ENCODE results near the gene SLC66A3. TPM values are rescaled to one million over a fixed set of nuclear protein-coding genes. Genes with fewer than 3 reads are reported as not detected.

SLC66A3 gene
- total and polyA plus RNA-seq, 2 donors, result 11.4 to 20.6 TPM

GRCh38 chr2:11166476-11166875 is 11.2 kb downstream of the SLC66A3 start:
- Histone ChIP-seq H3K9me3 (ENCODE audit: control insufficient read depth in 2 of 2, insufficient read depth in 1 of 2, low read length in 1 of 2) (no peaks in the 10 kb centered on the region), H3K27me3 (ENCODE audit: control insufficient read depth in 2 of 2, insufficient read depth in 1 of 2, low read length in 1 of 2) (no peaks in the 10 kb centered on the region), H3K36me3 (ENCODE audit: control insufficient read depth in 2 of 2, insufficient read depth in 2 of 2, low read length in 1 of 2) (no peaks in the 10 kb centered on the region), H3K4me3 (ENCODE audit: low read length in 2 of 2) (no peak overlapping the region), H3K4me1 (ENCODE audit: control insufficient read depth in 2 of 2, insufficient read depth in 2 of 2, low read length in 2 of 2) (no peaks in the 10 kb centered on the region), H3K27ac (ENCODE audit: low read depth in 1 of 2, low read length in 1 of 2) (no peak overlapping the region)
- DNase-seq (ENCODE audit: low read depth in 6 of 9, low spot score in 9 of 9), result no peak
- 93% methylated on average over 10 of the region's 10 CpGs for WGBS

GRCh38 chr2:11168488-11168887 is 13.2 kb downstream of the SLC66A3 start:
- Histone ChIP-seq H3K4me1 (ENCODE audit: control insufficient read depth in 2 of 2, insufficient read depth in 2 of 2, low read length in 2 of 2) (no peaks in the 10 kb centered on the region), H3K9me3 (ENCODE audit: control insufficient read depth in 2 of 2, insufficient read depth in 1 of 2, low read length in 1 of 2) (no peaks in the 10 kb centered on the region), H3K27me3 (ENCODE audit: control insufficient read depth in 2 of 2, insufficient read depth in 1 of 2, low read length in 1 of 2) (no peaks in the 10 kb centered on the region), H3K4me3 (ENCODE audit: low read length in 2 of 2) (no peak overlapping the region), H3K27ac (ENCODE audit: low read depth in 1 of 2, low read length in 1 of 2) (no peak overlapping the region), H3K36me3 (ENCODE audit: control insufficient read depth in 2 of 2, insufficient read depth in 2 of 2, low read length in 1 of 2) (no peaks in the 10 kb centered on the region)
- DNase-seq (ENCODE audit: low read depth in 6 of 9, low spot score in 9 of 9), result no peak
- WGBS, result 91% methylated on average over 9 of the region's 9 CpGs

- Histone ChIP-seq H3K9me3 (ENCODE audit: control insufficient read depth in 2 of 2, insufficient read depth in 1 of 2, low read length in 1 of 2) (no peaks in the 10 kb centered on the region), H3K4me3 (ENCODE audit: low read length in 2 of 2) (no peak overlapping the region), H3K27ac (ENCODE audit: low read depth in 1 of 2, low read length in 1 of 2) (no peak overlapping the region), H3K27me3 (ENCODE audit: control insufficient read depth in 2 of 2, insufficient read depth in 1 of 2, low read length in 1 of 2) (no peaks in the 10 kb centered on the region), H3K4me1 (ENCODE audit: control insufficient read depth in 2 of 2, insufficient read depth in 2 of 2, low read length in 2 of 2) (no peaks in the 10 kb centered on the region), H3K36me3 (ENCODE audit: control insufficient read depth in 2 of 2, insufficient read depth in 2 of 2, low read length in 1 of 2) (no peaks in the 10 kb centered on the region)
- DNase-seq (ENCODE audit: low read depth in 6 of 9, low spot score in 9 of 9), result no peak
- WGBS, result 95% methylated on average over 13 of the region's 13 CpGs
These were observed 14.1 kb downstream of the SLC66A3 start for GRCh38 chr2:11169333-11169732.

- no peak overlapping the region for H3K4me3 ChIP-seq (ENCODE audit: low read length in 2 of 2)
- WGBS, result 98% methylated on average over 9 of the region's 9 CpGs
- H3K9me3 ChIP-seq (ENCODE audit: control insufficient read depth in 2 of 2, insufficient read depth in 1 of 2, low read length in 1 of 2), result no peaks in the 10 kb centered on the region
- DNase-seq (ENCODE audit: low read depth in 6 of 9, low spot score in 9 of 9), result no peak
- H3K27ac ChIP-seq (ENCODE audit: low read depth in 1 of 2, low read length in 1 of 2), result no peak overlapping the region
- peaks cover 0 to 4% of the 10 kb centered on the region in 2 donors for H3K4me1 ChIP-seq (ENCODE audit: control insufficient read depth in 2 of 2, insufficient read depth in 2 of 2, low read length in 2 of 2)
- no peaks in the 10 kb centered on the region for H3K27me3 ChIP-seq (ENCODE audit: control insufficient read depth in 2 of 2, insufficient read depth in 1 of 2, low read length in 1 of 2)
- peaks cover 0 to 3% of the 10 kb centered on the region in 2 donors for H3K36me3 ChIP-seq (ENCODE audit: control insufficient read depth in 2 of 2, insufficient read depth in 2 of 2, low read length in 1 of 2)
These were observed 19.0 kb downstream of the SLC66A3 start for GRCh38 chr2:11174222-11174621.

GRCh38 chr2:11175293-11175795 is 20.1 kb downstream of the SLC66A3 start:
- Histone ChIP-seq H3K36me3 (ENCODE audit: control insufficient read depth in 2 of 2, insufficient read depth in 2 of 2, low read length in 1 of 2) (peaks cover 0 to 3% of the 10 kb centered on the region in 2 donors), H3K9me3 (ENCODE audit: control insufficient read depth in 2 of 2, insufficient read depth in 1 of 2, low read length in 1 of 2) (no peaks in the 10 kb centered on the region), H3K4me1 (ENCODE audit: control insufficient read depth in 2 of 2, insufficient read depth in 2 of 2, low read length in 2 of 2) (peaks cover 0 to 4% of the 10 kb centered on the region in 2 donors), H3K27me3 (ENCODE audit: control insufficient read depth in 2 of 2, insufficient read depth in 1 of 2, low read length in 1 of 2) (no peaks in the 10 kb centered on the region), H3K27ac (ENCODE audit: low read depth in 1 of 2, low read length in 1 of 2) (no peak overlapping the region), H3K4me3 (ENCODE audit: low read length in 2 of 2) (no peak overlapping the region)
- DNase-seq (ENCODE audit: low read depth in 6 of 9, low spot score in 9 of 9), result peak in 1 of 9 donors; percentile 17
- WGBS, result 48% methylated on average over 6 of the region's 6 CpGs

- Histone ChIP-seq H3K9me3 (ENCODE audit: control insufficient read depth in 2 of 2, insufficient read depth in 1 of 2, low read length in 1 of 2) (no peaks in the 10 kb centered on the region), H3K27me3 (ENCODE audit: control insufficient read depth in 2 of 2, insufficient read depth in 1 of 2, low read length in 1 of 2) (no peaks in the 10 kb centered on the region), H3K4me1 (ENCODE audit: control insufficient read depth in 2 of 2, insufficient read depth in 2 of 2, low read length in 2 of 2) (peaks cover 0 to 4% of the 10 kb centered on the region in 2 donors), H3K27ac (ENCODE audit: low read depth in 1 of 2, low read length in 1 of 2) (no peak overlapping the region), H3K4me3 (ENCODE audit: low read length in 2 of 2) (no peak overlapping the region), H3K36me3 (ENCODE audit: control insufficient read depth in 2 of 2, insufficient read depth in 2 of 2, low read length in 1 of 2) (peaks cover 0 to 5% of the 10 kb centered on the region in 2 donors)
- DNase-seq (ENCODE audit: low read depth in 6 of 9, low spot score in 9 of 9), result no peak
- 71% methylated on average over 5 of the region's 5 CpGs for WGBS
These were observed 22.8 kb downstream of the SLC66A3 start for GRCh38 chr2:11177871-11178690.

- Histone ChIP-seq H3K36me3 (ENCODE audit: control insufficient read depth in 2 of 2, insufficient read depth in 2 of 2, low read length in 1 of 2) (peaks cover 0 to 6% of the 10 kb centered on the region in 2 donors), H3K4me3 (ENCODE audit: low read length in 2 of 2) (no peak overlapping the region), H3K9me3 (ENCODE audit: control insufficient read depth in 2 of 2, insufficient read depth in 1 of 2, low read length in 1 of 2) (no peaks in the 10 kb centered on the region), H3K4me1 (ENCODE audit: control insufficient read depth in 2 of 2, insufficient read depth in 2 of 2, low read length in 2 of 2) (peaks cover 0 to 4% of the 10 kb centered on the region in 2 donors), H3K27me3 (ENCODE audit: control insufficient read depth in 2 of 2, insufficient read depth in 1 of 2, low read length in 1 of 2) (no peaks in the 10 kb centered on the region), H3K27ac (ENCODE audit: low read depth in 1 of 2, low read length in 1 of 2) (no peak overlapping the region)
- WGBS, result 87% methylated on average over 4 of the region's 4 CpGs
- DNase-seq (ENCODE audit: low read depth in 6 of 9, low spot score in 9 of 9), result no peak
These were observed 23.9 kb downstream of the SLC66A3 start for GRCh38 chr2:11179196-11179595.

GRCh38 chr2:11179899-11180298 is 24.6 kb downstream of the SLC66A3 start:
- DNase-seq (ENCODE audit: low read depth in 6 of 9, low spot score in 9 of 9), result no peak
- H3K27me3 ChIP-seq (ENCODE audit: control insufficient read depth in 2 of 2, insufficient read depth in 1 of 2, low read length in 1 of 2), result no peaks in the 10 kb centered on the region
- over 99% methylated on average over 4 of the region's 4 CpGs for WGBS
- no peak overlapping the region for H3K4me3 ChIP-seq (ENCODE audit: low read length in 2 of 2)
- no peak overlapping the region for H3K27ac ChIP-seq (ENCODE audit: low read depth in 1 of 2, low read length in 1 of 2)
- peaks cover 0 to 4% of the 10 kb centered on the region in 2 donors for H3K4me1 ChIP-seq (ENCODE audit: control insufficient read depth in 2 of 2, insufficient read depth in 2 of 2, low read length in 2 of 2)
- no peaks in the 10 kb centered on the region for H3K9me3 ChIP-seq (ENCODE audit: control insufficient read depth in 2 of 2, insufficient read depth in 1 of 2, low read length in 1 of 2)
- peaks cover 0 to 7% of the 10 kb centered on the region in 2 donors for H3K36me3 ChIP-seq (ENCODE audit: control insufficient read depth in 2 of 2, insufficient read depth in 2 of 2, low read length in 1 of 2)

- no peaks in the 10 kb centered on the region for H3K9me3 ChIP-seq (ENCODE audit: control insufficient read depth in 2 of 2, insufficient read depth in 1 of 2, low read length in 1 of 2)
- H3K36me3 ChIP-seq (ENCODE audit: control insufficient read depth in 2 of 2, insufficient read depth in 2 of 2, low read length in 1 of 2), result peaks cover 0 to 11% of the 10 kb centered on the region in 2 donors
- H3K27ac ChIP-seq (ENCODE audit: low read depth in 1 of 2, low read length in 1 of 2), result no peak overlapping the region
- no peaks in the 10 kb centered on the region for H3K4me1 ChIP-seq (ENCODE audit: control insufficient read depth in 2 of 2, insufficient read depth in 2 of 2, low read length in 2 of 2)
- H3K27me3 ChIP-seq (ENCODE audit: control insufficient read depth in 2 of 2, insufficient read depth in 1 of 2, low read length in 1 of 2), result no peaks in the 10 kb centered on the region
- no peak for DNase-seq (ENCODE audit: low read depth in 6 of 9, low spot score in 9 of 9)
- WGBS, result 88% methylated on average over 6 of the region's 6 CpGs
- H3K4me3 ChIP-seq (ENCODE audit: low read length in 2 of 2), result no peak overlapping the region
These were observed 25.4 kb downstream of the SLC66A3 start for GRCh38 chr2:11180653-11181052.
